Activated T-cell treated with anti-CD3 and anti-CD28 coated beads, Interleukin-2, amount 50 U/mL, for 72 hours (primary cell): ENCODE data around the gene PCLO. TPM values are rescaled to one million over a fixed set of nuclear protein-coding genes. Genes with fewer than 3 reads are reported as not detected.
"Not testable (repeated sequence)": the region's sequence is repeated elsewhere in the genome, so short reads cannot be mapped to it uniquely, and the experiment has no call there.

Experiments used
- ATAC-seq, 2 donors: fragments of 150-1000 bp; cut with Tn5 transposase; replicated peaks in 1 of 2; 2 replicates each; pipeline ENCODE4 v1.10.0; 2021; ENCODE audit warnings: moderate library complexity in 2 of 2, mild to moderate bottlenecking in 1 of 2
- DNase-seq, 2 donors: peaks; one replicate each; pipeline ENCODE4 v3.0.0; 2021 to 2022; ENCODE audit warnings: mixed read lengths in 1 of 2
- H3K27ac Mint-ChIP-seq: one replicate; pipeline ENCODE4 v1.8.0; 2022; ENCODE audit warnings: mild to moderate bottlenecking, moderate library complexity, mixed read lengths
- H3K27me3 Mint-ChIP-seq: one replicate; pipeline ENCODE4 v1.8.0; 2022; ENCODE audit warnings: low read depth, mixed read lengths
- H3K36me3 Mint-ChIP-seq, 2 donors: one replicate each; pipeline ENCODE4 v1.8.0; 2022; ENCODE audit warnings: mixed read lengths in 2 of 2, mild to moderate bottlenecking in 1 of 2; ENCODE audit not compliant: insufficient read depth in 2 of 2
- H3K4me1 Mint-ChIP-seq: one replicate; pipeline ENCODE4 v1.8.0; 2022; ENCODE audit warnings: low read depth, mixed read lengths
- H3K4me3 Mint-ChIP-seq, 2 donors: one replicate each; pipeline ENCODE4 v1.8.0; 2022; ENCODE audit warnings: mild to moderate bottlenecking in 2 of 2, mixed read lengths in 2 of 2, moderate library complexity in 2 of 2
- H3K9me3 Mint-ChIP-seq, 2 donors: one replicate each; pipeline ENCODE4 v1.8.0; 2022; ENCODE audit warnings: mixed read lengths in 2 of 2
- total RNA-seq, 2 donors: library from RNA; stranded (reverse); gene quantifications; one replicate each; pipeline ENCODE4 v1.2.3, GENCODE V29; 2022

The PCLO gene
- total RNA-seq, 2 donors from 2014 or later: 0.02 to 0.22 TPM

DNA sequence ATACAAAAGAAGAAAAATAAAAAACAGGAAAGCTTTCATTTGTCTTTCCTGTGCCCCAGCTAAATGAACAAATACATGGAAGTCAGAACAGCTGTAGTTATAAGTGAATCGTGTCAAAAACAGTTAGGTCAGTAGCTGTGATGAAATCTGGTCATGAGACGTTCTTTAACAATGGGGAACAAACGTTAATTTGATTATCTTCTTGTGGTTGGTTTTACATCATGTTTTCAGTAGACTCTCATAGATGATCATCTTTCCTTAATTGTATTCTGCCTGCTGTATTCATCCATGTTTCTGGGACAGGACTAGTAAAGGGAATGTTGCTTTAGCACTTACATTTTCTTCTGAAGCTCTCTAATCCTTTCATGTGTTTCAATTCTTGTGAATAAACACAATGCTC, 97.0 kb downstream of the PCLO start:
- H3K4me1 Mint-ChIP-seq: no peaks in the 10 kb centered on the region
- peaks cover 3 to 5% of the 10 kb centered on the region in 2 donors for H3K9me3 Mint-ChIP-seq
- H3K4me3 Mint-ChIP-seq: no peak overlapping the region
- ATAC-seq: no peak
- no peaks in the 10 kb centered on the region for H3K36me3 Mint-ChIP-seq
- no peak for DNase-seq
- no peak overlapping the region for H3K27ac Mint-ChIP-seq
- H3K27me3 Mint-ChIP-seq: no peaks in the 10 kb centered on the region

DNA sequence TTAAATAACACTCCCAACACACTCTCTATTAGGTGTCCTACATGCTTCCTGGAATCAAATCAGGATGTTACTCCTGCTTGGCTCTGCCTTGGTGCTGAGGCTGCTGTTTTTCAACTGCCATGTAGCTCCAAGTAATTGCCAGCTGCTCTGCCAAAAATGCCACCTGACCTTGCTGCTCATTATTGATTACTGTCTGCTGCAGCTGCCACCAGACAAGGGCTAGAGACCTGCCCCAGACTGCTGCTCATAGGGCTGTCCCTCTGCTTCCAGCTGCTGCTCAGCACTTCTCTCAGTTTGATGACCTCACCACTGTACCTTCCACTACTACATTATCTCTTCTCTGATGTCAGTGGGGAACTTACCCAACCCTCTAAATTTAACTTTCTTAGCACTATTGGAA, 102.5 kb downstream of the PCLO start:
- H3K27ac Mint-ChIP-seq: no peak overlapping the region
- no peaks in the 10 kb centered on the region for H3K4me1 Mint-ChIP-seq
- peaks cover 2 to 5% of the 10 kb centered on the region in 2 donors for H3K9me3 Mint-ChIP-seq
- H3K36me3 Mint-ChIP-seq: no peaks in the 10 kb centered on the region
- ATAC-seq (no peak), DNase-seq (no peak)
- H3K4me3 Mint-ChIP-seq: no peak overlapping the region
- no peaks in the 10 kb centered on the region for H3K27me3 Mint-ChIP-seq

DNA sequence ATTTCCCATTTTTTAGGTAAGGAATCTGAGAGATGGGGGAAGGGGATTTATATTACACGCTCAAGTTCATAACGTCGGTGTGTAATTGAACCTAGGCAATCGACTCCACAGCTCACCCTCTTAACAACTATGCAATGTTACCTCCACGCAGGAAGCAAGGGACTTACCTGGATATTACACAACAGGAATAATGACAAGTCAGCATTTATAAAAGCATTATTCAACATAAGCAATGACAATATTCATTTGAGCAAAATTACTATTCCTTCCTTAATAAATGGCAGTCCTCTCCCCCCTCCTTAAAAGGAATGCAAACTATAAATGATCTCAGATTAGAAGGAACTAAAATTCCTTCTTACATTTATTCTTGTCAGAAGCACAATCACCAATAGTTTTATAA, 104.0 kb downstream of the PCLO start:
- DNase-seq (no peak), ATAC-seq (no peak)
- H3K27ac Mint-ChIP-seq: no peak overlapping the region
- no peaks in the 10 kb centered on the region for H3K27me3 Mint-ChIP-seq
- H3K9me3 Mint-ChIP-seq: peaks cover 2 to 4% of the 10 kb centered on the region in 2 donors
- H3K4me1 Mint-ChIP-seq: no peaks in the 10 kb centered on the region
- no peaks in the 10 kb centered on the region for H3K36me3 Mint-ChIP-seq
- H3K4me3 Mint-ChIP-seq: no peak overlapping the region

DNA sequence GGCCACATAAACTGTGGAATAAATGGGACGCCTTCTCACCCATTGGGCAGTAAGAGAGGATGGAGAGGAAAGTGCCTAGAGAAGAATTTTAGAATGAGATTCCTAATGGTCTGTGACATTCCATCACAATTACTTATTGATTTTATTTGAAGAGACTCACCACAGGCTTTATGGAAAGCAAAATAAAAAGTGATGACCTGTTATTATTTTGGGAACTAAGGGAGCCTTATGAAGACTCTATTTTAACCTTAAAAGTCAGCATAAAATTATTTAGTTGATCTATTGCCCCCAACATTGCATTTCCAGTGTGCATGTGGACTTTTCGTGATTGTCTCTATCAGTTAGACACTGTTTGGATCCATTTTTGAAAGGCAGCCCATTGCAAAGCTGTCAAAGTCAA, 107.5 kb downstream of the PCLO start:
- no peak for DNase-seq
- H3K27me3 Mint-ChIP-seq: no peaks in the 10 kb centered on the region
- H3K27ac Mint-ChIP-seq: no peak overlapping the region
- H3K36me3 Mint-ChIP-seq: no peaks in the 10 kb centered on the region
- no peaks in the 10 kb centered on the region for H3K4me1 Mint-ChIP-seq
- no peak for ATAC-seq
- peaks cover 2 to 10% of the 10 kb centered on the region in 2 donors for H3K9me3 Mint-ChIP-seq
- H3K4me3 Mint-ChIP-seq: no peak overlapping the region

DNA sequence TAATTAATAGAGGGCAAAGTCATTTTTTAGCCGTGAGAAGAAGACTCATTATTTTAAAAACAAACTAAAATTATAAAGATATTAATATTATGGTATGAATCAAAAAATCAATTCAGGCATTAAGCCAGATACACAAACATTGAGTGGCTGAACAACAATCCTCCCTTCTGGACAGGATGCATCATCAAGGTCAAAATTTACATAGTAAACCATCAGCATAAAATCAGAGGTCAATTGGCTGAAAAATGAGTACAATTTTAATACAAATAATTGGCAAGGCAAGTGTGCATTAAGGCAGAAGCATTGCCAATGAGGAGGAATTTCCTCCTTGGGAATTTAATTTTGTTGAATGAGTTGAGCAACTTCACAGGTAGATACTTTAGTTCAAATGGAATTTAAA, 108.2 kb downstream of the PCLO start:
- Mint-ChIP-seq H3K9me3 (peaks cover 1 to 9% of the 10 kb centered on the region in 2 donors), H3K27ac (no peak overlapping the region), H3K27me3 (no peaks in the 10 kb centered on the region), H3K36me3 (no peaks in the 10 kb centered on the region), H3K4me3 (no peak overlapping the region), H3K4me1 (no peaks in the 10 kb centered on the region)
- no peak for DNase-seq
- ATAC-seq: no peak

DNA sequence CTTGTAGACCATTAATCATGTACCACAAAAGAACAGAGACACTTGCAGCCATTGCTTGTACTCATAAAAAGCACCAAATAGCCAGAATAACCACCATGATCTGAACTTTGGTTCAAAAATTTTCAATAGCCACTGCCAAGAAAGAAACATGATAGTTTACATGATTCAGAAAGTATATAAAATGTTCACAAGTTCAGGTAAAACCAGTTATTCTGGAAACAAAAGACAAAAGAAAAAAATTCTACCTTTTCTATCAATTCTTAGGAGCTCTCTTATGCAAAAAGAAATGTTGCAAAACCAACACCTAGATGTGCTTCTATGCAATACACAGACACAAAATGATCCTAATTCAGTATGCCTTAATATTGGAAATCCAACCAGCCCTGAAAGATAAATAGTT, 108.7 kb downstream of the PCLO start:
- no peaks in the 10 kb centered on the region for H3K4me1 Mint-ChIP-seq
- peaks cover 0 to 8% of the 10 kb centered on the region in 2 donors for H3K9me3 Mint-ChIP-seq
- no peaks in the 10 kb centered on the region for H3K27me3 Mint-ChIP-seq
- no peak overlapping the region for H3K4me3 Mint-ChIP-seq
- no peak overlapping the region for H3K27ac Mint-ChIP-seq
- H3K36me3 Mint-ChIP-seq: no peaks in the 10 kb centered on the region
- no peak for DNase-seq
- ATAC-seq: no peak

DNA sequence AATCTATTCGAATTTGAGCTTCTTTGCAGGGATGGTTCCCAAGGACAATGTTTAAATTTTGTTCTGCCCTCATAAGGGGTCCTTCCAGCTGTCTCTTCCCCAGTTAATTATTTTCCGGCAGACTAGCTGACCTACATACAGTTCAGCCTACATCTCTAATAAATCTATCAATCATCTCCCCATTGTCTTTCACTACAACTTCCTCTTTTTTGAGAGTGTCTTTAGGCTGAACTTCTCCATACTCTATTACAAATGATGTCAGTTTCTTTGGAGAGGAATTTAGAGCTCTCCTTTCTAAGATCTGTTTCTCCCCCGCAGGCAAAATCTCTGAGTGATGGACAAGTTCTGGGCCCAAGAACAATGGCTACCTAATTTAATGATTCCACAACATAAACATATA, 122.2 kb downstream of the PCLO start:
- no peak for DNase-seq
- no peak for ATAC-seq
- H3K27me3 Mint-ChIP-seq: no peaks in the 10 kb centered on the region
- H3K9me3 Mint-ChIP-seq: peaks cover 2 to 10% of the 10 kb centered on the region in 2 donors
- H3K36me3 Mint-ChIP-seq: no peaks in the 10 kb centered on the region
- H3K27ac Mint-ChIP-seq: no peak overlapping the region
- H3K4me1 Mint-ChIP-seq: no peaks in the 10 kb centered on the region
- H3K4me3 Mint-ChIP-seq: no peak overlapping the region

DNA sequence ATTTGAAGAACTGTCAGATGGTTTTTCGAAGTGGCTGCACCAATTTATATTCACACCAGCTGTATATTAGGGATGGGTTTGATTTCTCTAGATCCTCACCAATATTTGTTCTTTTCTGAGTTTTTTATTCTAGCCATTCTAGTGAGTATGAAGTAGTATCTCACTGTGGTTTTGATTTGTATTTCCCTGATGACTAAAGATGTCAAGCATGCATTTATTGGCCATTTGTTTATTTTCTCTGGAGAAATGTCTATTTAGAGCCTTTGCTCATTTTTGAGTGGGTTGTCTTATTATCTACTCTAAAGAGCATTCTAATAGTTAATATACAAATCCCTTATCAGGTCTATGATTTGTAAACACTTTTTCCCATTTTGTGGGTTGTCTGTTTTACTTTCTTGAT, 123.9 kb downstream of the PCLO start:
- ATAC-seq (no peak), DNase-seq (no peak)
- H3K4me1 Mint-ChIP-seq: no peaks in the 10 kb centered on the region
- no peaks in the 10 kb centered on the region for H3K27me3 Mint-ChIP-seq
- H3K4me3 Mint-ChIP-seq: no peak overlapping the region
- H3K9me3 Mint-ChIP-seq: peaks cover 2 to 9% of the 10 kb centered on the region in 2 donors
- H3K27ac Mint-ChIP-seq: no peak overlapping the region
- no peaks in the 10 kb centered on the region for H3K36me3 Mint-ChIP-seq

DNA sequence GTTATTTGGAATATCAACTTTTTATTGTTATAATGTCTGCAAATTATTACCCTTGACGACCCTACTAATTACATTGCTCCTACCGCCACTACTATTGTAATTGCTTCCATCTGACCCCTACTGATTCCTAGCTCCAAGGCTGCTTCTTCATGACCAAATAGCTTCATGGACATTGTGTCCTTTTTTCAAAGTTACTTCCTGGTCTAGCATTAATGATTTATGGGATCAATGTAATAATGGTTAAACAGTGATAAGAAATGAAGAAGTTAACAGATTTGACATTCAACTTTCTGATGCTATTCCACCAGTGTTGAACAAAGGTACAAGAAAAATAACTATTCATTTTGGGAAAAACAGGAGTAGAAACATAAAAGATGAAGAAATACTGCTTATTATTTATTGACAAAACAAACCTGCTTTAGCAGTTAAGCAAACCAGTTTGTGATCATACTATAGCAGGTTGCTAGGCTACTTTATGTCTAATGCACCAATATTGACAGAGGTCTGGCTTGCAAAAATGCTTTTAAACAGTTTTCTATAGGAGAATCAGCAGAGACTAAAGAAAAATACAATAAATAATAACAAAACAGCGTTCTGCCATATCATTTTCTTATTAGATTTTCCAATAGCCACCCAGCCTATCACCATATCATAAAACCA, 125.8 kb downstream of the PCLO start:
- Mint-ChIP-seq H3K27ac (no peak overlapping the region), H3K4me1 (no peaks in the 10 kb centered on the region), H3K9me3 (peaks cover 5 to 12% of the 10 kb centered on the region in 2 donors), H3K27me3 (no peaks in the 10 kb centered on the region), H3K4me3 (no peak overlapping the region), H3K36me3 (no peaks in the 10 kb centered on the region)
- no peak for DNase-seq
- no peak for ATAC-seq

DNA sequence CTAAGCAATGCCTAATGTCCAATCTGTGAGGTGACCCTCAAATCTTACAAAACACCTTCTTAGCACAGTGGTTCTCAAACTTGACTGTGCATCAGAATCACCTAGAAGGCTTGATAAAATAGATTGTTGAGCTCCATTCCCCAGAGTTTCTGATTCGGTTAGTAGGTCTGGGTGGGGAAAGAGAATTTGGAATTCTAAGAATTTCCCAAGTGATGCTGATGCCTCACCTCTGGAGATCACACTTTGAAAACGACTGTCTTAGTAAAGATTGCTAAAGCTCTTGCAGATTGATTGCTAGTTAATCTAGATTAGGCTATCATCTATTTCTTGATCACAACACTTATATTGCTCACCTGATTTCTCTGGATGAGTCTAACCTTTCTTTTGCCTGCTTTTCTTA, 126.6 kb downstream of the PCLO start:
- Mint-ChIP-seq H3K36me3 (no peaks in the 10 kb centered on the region), H3K9me3 (peaks cover 7 to 14% of the 10 kb centered on the region in 2 donors), H3K27ac (no peak overlapping the region), H3K27me3 (no peaks in the 10 kb centered on the region), H3K4me3 (no peak overlapping the region), H3K4me1 (no peaks in the 10 kb centered on the region)
- ATAC-seq: no peak
- DNase-seq: no peak

DNA sequence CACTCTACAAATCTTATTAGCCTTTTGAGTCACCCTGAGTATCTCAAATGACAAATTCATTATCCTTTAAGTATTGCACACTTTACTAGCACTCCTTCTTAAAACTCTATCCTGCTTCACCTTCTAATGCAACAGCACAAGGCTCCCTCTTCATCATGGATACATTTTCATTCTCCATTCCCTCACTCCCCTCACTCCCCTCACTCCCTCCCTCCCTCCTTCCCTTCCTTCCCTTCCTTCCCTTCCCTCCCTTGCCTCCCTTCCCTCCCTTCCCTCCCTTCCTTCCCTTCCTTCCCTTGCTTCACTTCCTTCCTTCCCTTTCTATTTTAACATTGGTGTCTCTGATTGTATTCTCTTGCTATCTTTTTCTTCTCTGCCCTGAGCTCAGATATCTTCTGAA, 130.5 kb downstream of the PCLO start:
- DNase-seq (no peak), ATAC-seq (no peak)
- Mint-ChIP-seq H3K27me3 (no peaks in the 10 kb centered on the region), H3K27ac (no peak overlapping the region), H3K9me3 (peaks cover 4 to 6% of the 10 kb centered on the region in 2 donors), H3K4me3 (no peak overlapping the region), H3K36me3 (no peaks in the 10 kb centered on the region), H3K4me1 (no peaks in the 10 kb centered on the region)

DNA sequence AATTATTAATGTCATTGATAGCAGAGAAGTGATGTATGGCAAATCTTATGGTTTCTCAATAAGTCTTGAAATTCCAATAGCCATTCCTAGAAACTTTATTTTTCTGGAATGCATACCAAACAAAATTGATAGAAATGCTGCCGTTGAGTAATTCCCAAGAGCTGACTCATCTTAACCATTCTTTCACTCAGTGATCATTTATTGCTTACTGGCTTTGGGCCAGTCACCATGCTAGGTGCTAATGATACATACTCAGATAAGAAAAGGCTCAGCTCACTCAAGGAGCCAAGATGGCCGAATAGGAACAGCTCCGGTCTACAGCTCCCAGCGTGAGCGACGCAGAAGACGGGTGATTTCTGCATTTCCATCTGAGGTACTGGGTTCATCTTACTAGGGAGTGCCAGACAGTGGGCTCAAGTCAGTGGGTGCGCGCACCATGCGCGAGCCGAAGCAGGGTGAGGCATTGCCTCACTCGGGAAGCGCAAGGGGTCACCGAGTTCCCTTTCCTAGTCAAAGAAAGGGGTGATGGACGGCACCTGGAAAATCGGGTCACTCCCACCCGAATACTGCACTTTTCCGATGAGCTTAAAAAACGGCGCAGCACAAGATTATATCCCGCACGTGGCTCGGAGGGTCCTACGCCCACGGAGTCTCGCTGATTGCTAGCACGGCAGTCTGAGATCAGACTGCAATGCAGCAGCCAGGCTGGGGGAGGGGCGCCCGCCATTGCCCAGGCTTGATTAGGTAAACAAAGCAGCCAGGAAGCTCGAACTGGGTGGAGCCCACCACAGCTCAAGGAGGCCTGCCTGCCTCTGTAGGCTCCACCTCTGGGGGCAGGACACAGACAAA, 138.6 kb downstream of the PCLO start:
- DNase-seq, H3K4me3 Mint-ChIP-seq, H3K9me3 Mint-ChIP-seq, H3K27ac Mint-ChIP-seq, H3K27me3 Mint-ChIP-seq, H3K36me3 Mint-ChIP-seq, H3K4me1 Mint-ChIP-seq, ATAC-seq: not testable (repeated sequence)

DNA sequence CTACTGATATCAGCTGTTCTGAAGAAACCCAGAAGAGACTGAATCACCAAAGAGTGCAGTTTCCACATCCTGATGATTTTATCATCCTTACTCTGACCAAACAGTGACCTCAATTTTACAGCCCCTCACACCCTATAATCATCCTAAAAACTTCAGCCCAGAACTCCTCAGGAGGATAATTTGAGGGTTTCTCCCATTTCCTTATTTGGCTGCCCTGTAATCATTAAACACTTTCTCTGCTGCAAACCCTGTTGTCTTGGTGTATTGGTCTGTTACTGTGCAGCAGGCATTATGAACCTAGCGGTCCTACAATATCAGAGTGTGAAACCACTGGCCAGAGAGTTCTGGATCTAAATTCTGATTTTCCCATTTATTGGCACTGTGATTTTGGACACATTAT, 141.7 kb downstream of the PCLO start:
- Mint-ChIP-seq H3K9me3 (peaks cover 5 to 7% of the 10 kb centered on the region in 2 donors), H3K27ac (no peak overlapping the region), H3K4me1 (no peaks in the 10 kb centered on the region), H3K27me3 (no peaks in the 10 kb centered on the region), H3K36me3 (no peaks in the 10 kb centered on the region), H3K4me3 (no peak overlapping the region)
- DNase-seq: no peak
- no peak for ATAC-seq

DNA sequence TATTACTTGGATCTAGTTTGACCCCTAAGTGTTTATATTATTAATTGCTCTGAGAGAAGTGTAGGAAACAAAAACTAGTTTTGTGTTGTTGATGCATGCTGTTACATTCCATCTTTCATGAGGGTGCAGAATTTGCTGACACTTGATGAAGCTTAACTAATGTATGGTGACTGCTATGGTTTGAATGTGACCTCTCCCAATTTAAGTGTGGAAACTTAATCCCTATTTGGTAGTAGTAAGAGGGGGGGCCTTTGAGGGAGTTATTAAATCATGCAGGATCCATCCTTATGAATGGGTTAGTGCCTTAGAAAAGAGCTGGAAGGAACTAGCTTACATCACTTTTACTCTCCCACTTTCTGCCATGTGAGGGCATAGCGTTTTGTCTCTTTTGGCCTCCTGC, 142.5 kb downstream of the PCLO start:
- Mint-ChIP-seq H3K4me1 (no peaks in the 10 kb centered on the region), H3K9me3 (peaks cover 5 to 7% of the 10 kb centered on the region in 2 donors), H3K27ac (no peak overlapping the region), H3K4me3 (no peak overlapping the region), H3K36me3 (no peaks in the 10 kb centered on the region), H3K27me3 (no peaks in the 10 kb centered on the region)
- DNase-seq (no peak), ATAC-seq (no peak)
